GM18511 (cell line): ENCODE results near the gene GALNT18.

Experiments
- ATAC-seq: cut with Tn5 transposase; IDR thresholded peaks from one replicate; pipeline ENCODE4 v1.9.1; 2021; ENCODE audit warnings: mild to moderate bottlenecking, moderate library complexity; ENCODE audit not compliant: unreplicated experiment

GALNT18 gene

DNA sequence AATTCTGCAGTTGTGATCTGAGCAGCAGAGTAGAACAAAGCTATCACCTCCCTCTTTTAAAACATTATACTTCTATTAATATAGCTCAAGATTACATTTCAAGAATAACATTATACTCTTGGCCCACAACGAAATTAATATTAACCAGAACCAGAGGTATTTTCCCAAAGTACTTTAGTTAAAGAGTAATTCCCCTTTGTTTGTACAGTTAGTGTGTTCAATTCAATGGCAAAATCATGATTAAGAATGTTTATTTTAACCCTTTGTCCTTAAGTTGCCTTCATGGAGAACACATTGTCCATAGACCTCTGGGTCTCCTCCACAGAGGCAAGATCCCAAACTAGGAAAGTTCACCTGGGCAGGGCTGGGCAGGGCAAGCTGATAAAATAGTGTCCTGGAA lies 180.7 kb downstream of the GALNT18 start:
- no peak for ATAC-seq

DNA sequence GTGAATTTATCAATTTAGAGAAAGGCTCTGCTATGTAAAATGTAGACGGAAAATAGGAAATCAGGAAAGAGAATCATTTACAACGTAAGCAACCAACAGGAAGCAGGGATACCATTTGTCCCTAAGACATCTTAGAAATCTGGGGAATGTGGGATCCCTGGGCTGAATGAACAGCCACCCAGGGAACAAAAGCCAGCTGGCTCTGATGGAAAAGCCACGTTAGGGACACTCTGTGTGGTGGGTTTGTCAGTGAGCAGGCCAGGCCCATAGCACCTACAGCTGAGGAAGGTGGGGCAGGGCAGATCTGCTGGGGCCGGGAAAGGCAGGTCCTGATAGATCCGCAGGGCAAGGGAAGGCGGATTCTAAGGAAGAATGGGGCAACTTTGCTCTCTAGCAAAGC lies 181.7 kb downstream of the GALNT18 start:
- no peak for ATAC-seq

DNA sequence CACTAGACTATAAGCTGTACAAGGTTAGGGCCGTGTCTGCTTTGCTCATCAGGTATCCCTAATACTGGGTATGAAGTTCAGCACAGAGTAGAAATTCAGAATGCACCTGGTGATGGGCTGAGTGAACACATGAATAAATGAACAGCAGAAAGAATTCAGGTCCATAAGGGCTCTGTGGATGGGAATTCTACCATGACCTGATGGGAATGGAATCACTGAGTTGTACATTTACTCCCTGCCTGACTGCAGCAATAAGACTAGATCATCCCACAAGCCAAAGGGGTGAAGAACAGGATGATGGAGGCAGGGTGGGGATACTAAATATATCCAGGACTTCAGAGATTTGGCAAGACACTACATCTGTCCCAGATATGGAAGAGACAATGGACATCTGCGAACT lies 182.2 kb downstream of the GALNT18 start:
- ATAC-seq = no peak

DNA sequence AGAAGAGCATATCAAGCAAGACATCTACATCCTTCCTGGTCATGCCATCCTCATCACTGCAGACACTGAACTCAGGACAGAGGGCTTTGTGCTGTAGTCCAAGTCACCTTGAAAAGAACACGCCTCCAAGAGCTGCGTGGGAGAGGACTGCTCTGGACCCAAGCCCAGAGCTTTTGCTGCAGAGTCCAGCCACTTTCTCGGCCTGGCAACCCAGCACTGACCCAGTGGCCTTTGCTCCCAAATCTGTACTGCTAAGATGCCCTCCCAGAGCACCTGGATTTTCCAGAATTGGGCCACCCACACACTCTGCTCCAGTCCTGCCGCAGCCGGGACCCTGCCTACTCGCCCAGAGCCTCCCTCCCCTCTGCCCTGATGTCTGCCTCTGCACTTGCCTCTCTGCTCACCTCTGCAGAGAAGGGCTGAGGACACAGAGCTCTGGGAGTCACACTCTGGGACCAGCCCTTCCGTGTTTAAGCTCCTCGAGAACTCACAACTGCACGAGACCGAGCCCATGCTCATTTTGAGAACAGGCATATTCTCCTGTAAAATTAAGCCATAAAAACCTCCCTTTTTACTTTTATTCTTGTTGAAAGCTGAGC lies 185.0 kb downstream of the GALNT18 start:
- ATAC-seq = no peak

DNA sequence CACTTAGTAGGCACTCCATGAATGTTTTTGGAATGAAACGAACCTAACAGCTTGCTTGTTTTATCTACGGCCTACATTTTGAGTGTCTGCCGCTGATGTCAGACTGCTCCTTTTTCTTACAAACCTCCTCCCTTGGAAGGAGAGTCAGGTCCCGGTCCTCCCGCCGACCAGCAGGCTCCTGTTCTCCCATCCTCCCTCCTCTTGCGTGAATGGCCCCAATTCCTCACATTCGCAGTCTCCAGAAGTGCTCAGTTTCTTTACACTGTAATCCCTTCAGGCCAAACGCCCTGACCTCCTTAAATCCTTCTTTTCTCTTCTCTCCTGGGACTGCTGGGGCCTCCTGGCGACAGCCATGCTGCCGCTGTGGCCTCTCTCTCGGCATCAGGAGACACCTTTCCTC lies 186.2 kb downstream of the GALNT18 start:
- no peak for ATAC-seq

DNA sequence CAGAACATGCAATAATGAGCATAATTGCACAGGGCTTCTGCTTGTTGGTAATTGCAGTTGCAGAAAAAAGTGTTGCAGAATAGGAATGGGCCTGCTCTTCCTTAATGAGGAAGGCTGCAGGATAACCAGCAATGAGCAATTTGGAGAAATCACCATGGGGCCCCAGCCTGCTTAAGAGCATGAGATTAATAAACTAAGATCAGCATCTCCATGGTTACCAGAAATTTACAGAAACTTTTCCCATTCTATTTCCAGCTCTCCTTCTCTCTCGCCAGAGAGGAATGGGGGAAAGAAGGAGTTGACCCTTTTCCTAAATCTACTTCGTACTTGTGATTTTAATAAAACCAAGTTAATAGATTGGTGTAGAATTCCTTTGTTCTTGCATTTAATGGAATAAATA lies 187.8 kb downstream of the GALNT18 start:
- no peak for ATAC-seq

DNA sequence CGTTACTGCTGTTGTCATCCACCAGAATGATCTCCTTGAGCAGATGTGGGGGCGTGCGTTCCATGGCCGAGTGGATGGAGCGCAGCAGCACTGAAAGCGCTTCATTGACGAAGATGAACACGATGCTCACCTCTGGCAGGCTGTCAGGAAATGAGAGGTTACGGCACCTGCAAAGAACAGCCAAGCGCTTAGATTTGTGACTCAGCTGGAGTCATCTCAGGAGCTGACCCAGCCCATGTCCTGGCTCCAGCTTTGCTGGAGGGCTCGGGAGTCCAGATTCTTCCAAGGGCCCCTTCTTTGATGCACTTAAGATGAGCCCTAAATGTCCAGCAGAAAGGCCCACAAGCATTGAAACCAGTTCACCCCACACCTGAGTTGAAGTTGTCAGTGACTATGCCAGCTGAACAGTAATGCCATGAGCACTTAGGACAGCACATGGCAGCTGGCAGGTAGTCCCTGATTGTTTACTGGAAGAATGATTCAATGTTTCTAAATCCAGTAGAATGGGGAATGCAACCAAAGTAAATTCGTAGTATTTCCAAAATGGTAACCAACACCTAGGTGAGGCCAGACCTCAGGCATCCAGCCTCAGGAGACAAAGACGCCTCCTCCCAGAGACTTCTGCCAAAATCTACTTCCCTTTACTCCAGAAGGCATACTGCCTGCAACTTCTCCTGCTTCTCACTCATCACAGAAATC lies 189.0 kb downstream of the GALNT18 start:
- no peak for ATAC-seq

DNA sequence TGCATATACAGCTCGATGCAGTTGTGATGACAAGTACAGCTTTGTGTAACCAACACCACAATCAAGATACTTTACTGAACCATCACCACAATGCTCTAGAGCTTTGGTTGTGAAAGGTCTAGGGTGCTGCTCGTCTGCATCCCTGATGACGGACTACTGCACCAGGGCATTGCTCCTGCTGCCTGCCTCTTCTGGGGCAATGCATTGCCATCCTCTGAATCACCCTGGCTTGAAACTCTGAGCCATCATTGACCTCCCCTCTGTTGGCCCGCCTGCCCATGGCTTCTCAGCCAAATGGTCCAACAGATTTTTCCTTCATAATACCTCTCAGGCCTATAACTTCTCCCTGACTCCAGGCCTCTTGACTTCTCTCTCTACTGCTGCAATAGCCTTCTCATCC lies 191.4 kb downstream of the GALNT18 start:
- no peak for ATAC-seq

DNA sequence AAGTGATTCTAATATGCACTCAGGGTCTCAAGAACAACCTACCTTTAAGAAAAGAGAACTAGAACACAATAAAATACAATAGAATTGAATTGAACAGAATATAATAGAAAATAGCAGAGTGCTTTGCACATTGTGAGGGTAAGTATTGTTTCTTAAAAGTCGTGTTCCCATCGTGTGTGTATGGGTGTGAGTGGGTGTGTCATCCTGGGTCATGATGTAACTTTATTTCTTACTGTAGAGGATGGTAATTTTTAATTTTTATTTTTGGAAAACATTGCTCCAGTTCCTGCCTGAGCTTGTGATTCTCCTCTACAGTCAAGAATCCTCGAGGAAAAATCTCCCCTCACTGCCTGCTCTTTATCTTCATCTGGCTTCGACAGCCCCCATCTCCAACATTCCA lies 193.1 kb downstream of the GALNT18 start:
- no peak for ATAC-seq

DNA sequence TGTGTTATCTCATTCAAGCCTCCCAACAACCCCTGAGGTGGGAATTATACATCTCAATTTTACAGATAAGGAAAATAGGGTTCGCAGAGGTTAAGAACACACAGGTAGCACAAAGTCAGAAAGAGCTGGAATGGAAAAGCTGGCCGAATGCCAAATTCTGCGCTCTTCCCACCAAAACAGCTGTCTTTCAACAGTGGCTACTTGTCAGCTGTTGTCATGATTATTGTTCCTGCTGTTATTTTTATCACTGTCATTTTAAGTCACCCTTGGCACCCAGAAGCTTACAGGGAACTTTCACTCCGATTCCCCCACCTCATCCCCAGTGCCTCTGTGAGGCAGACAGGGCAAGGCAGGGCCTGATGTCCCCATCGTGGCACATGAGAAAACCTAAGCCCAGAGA lies 194.3 kb downstream of the GALNT18 start:
- ATAC-seq = no peak

DNA sequence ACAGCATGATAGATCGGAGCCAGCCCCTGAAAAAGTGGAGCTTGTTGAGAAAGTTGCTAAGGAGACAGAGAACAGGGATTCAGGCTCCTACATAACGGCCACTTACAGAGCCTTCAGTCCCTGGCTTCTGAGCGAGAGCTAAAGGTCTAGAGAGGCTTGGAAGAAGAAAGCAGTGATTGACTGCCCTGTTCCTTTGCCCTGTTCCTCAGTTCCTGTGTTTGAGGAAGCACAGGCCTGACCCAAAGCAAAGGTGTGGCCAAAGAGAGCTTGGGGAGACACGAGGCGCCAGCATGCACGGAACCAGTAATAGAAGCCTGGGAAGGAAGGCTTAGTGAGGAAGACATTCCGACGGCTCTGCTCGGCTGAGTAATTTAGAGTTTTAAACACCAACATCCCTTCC lies 194.7 kb downstream of the GALNT18 start:
- ATAC-seq = no peak

DNA sequence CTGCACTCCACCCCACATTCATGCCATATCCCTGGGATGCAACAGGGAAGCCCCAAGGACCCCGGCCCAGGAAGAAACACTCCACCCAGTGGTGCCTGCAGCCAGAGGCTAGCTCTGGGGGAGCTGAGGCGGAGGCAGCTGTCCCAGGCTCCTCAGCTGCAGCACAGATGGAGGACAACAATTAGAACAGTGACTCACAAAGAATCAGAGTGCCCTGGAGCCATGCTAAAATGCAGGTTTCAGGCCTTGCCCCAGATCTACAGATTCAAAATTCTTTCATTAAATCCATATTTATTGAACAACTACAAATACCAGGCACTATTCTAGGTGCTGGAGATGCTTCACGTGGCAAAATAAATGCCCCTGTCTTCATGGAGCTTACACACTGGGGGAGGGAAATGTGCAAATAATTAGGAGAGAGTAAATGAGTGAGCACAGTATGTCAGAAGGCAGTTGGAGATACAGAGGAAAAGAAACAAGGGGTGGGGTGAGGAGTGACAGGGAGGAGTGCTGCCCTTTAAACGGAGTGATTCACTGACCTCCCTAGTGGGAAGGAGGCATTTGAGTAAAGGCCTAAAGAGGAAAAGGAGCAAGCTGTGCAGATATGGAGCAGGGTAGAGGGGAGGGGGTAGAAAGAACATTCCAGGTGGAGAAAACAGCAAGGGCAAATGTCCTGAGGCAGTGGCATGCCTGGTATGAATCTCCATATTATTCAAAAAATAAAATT lies 195.4 kb downstream of the GALNT18 start:
- ATAC-seq = no peak

DNA sequence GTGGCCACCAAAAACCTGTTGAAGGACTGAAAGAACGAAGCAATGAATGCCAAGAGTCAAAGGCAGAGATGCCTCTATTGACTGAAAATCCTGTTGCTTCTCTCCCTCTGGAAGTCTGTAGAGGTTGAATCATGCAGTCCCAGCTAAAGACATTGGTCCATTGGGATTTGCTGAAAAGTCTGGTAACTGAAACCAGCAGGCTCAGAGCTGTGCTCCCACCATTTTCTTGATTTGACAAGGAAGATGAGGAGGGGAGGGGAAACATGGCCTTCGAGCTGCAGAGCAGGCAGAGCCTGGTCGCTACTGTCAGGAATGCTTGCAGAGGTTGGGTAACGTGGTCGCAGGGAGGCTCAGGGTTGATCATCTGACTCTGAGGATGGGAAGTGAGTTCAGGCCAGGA lies 196.0 kb downstream of the GALNT18 start:
- ATAC-seq = no peak

DNA sequence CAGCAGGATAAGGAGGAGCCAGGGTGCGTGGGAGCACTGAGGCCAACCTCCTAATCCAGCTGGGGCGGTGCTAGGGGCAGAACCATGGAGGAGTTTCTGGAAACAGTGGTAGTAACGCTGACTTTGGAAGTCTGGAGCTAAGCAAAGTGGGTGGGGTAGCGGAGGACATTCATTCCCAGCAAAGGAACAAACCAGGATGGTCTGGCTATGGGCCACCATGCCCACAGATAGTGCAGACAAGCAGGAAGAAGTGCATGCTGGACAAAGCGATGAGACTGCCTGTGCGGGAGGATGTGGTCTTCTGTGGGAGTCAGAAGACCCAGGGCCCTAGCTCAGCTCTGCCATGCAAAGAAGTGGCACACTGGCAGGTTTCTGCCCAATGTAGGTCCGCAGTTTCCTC lies 197.1 kb downstream of the GALNT18 start:
- ATAC-seq = no peak

DNA sequence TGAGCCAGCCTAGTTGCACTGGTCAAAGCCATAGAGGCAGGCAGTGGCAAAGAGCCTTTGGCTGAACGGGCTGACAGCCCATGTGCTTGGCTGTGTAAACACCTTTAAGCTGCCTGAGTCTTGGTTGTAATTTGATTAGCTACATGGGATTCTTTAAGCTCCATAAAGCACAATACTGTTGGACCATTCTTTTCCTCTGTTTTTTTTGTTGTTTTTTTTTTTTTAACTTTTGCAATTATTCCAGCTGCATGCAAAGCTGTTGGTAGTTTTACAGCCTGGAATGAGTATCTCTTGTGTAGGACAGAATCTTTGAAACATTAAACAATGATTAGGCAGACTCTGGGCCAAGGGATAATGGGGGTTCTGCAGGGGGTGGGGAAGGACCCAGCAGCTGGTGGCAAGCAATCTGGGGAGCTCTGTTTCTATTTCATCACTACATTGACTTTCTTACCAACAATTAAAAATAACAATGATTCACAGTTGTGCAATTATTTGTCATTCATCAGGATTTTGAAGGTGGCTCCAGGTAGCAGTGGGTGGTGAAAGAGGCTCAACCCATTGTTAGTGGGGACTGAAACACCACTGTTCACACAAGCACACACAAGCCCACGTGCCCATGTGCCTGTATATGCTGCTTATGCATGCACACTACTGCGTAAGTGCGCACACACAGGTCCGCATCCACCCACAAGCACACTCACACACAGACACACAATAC lies 199.2 kb downstream of the GALNT18 start:
- ATAC-seq = no peak

DNA sequence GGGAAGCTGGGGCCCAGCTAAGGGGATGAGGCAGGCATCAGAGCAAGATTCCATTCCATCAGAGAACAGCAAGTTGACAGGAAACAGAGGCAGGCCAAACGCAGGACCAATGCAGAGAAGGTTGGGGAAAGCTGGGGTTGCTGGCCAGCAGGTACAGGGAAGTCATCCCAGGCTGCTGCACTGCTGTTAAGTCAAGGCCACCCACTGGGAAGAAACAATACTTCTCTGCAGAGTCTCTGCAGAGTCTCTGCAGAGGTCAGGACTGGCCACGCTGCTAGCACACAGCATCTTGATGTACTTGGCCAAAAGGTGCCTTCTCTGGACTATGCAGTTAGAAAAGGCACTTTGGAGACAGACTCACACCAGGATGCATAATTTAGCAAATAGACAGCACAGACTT lies 200.3 kb downstream of the GALNT18 start:
- no peak for ATAC-seq

DNA sequence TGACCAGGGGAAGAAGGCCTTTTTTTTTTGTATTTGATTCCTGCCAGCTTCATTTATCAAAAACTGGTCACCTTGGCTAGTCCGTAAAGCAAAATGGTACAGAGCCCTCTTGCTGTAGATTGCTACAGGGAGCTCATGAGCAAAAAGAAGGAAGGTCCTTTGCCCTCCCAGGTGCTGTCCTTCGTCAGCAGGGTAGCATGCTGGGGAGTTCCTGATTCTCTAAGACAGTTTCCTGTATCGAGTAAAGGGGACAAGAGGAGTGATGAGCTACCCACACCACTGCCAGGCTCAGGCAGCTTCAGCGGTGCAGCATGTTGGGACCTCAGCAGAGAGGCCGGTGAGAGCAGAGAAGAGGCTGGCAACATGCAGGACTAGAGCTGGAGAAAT lies 200.9 kb downstream of the GALNT18 start:
- no peak for ATAC-seq

DNA sequence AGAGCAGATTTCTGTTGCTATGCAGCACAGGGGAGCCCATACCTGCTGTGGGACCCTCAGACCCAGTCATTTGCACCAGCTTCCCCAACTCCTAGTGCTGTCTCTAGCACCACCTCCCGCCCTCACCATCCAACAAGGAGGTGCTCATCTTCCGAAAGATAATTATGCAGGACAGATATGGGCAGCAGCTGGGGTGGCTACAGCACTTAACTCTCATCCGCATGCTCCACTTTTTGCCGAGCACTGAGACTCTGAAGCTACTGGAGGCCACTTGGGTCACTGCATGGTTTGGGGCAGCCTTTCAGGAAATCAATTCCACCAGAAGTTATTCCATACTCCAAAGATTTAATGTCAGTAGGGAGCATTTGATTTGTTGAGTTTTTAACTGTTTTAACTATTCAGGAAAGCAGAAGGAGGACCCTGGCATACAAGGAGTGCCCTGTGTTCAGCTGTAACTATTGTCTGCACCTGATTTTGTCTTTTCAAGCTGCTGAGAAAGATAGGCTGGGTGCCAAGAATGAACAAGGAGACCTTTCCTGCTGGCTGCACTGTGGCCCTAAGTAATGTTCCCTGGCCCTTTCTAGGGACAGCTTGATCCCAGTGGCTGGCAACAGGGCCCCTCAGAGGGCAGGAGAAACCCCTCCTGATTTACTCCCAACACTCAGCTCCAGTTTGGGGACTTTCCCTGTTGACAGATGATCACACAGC lies 201.5 kb downstream of the GALNT18 start:
- no peak for ATAC-seq

DNA sequence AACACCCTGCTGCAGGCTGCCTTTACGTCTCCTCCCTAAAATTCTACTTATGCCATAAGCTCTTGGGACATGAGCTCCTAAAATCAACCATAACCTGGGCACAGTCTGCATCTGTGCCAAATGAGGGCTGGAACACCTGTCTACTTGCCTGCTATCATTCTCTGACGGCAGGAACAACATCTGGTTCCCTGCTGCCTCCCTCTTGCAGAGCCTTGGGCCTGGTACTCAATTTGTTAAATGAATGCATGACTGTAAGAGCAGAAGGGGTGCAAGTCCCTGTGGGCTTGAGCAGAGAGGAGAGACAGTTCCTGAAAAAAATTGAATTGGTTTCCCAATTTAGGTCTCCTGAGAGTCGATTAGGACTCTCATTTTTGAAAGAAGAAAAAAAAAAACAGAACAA lies 202.1 kb downstream of the GALNT18 start:
- ATAC-seq = no peak

DNA sequence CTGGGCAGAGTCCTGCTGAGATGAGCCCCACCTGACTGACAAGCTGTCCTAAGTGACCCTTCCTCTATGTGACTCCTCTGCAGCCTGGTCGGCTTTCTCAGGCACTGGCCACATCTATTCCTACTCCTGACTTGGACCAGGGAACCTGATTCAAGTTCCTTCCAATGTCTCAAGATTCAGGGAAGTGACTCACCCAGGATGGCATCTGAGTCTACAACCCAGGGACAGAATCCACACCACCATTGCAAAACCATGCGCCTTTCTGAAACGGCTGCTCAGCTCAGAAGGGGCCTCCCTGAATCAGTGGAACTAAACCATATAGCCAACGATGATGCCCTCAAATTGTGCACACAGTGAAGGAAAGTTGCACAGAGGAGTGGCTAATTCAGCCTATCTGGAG lies 204.9 kb downstream of the GALNT18 start:
- ATAC-seq = no peak

DNA sequence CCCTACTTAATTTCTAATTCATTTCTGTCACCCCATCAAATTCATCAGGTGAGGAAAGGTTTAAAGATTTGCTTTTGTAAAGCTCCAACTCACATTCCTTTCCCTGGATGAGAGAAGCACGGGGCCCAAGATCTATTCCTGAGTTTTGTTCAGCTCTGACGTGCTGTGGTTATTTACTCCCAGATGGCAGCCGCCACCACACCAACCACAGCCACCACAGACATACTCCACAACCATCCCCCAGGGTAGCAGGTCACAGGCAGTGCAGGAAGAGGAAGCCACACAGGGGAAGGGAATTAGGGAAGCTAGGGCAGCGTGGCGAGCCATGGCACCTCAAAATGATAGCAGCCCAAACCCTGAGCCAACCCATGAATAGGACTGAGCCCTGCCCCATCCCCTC lies 205.3 kb downstream of the GALNT18 start:
- ATAC-seq = no peak
